Kidney capillary endothelial cell (primary cell): Measurements from ENCODE around the gene ABCF3.

ENCODE experiments used
- DNase-seq: peaks from one replicate; pipeline ENCODE4 v3.0.0-alpha.2; 2018; ENCODE audit warnings: low spot score

The ABCF3 gene

DNA sequence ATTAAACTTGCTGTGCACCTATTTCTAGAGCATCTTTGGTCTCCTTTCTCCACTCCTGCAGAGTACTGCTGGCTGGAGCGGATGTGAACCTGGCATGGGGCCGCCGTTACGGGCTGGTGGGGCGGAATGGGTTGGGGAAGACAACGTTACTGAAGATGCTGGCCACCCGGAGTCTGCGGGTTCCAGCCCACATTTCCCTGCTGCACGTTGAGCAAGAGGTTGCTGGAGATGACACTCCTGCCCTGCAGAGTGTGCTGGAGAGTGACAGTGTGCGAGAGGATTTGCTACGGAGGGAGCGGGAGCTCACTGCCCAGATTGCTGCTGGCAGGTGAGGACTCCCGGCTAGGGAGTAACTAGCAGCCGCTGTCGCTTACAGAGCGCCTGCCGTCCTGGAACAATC, 2.1 kb downstream of the ABCF3 start:
- DNase-seq, result no peak

DNA sequence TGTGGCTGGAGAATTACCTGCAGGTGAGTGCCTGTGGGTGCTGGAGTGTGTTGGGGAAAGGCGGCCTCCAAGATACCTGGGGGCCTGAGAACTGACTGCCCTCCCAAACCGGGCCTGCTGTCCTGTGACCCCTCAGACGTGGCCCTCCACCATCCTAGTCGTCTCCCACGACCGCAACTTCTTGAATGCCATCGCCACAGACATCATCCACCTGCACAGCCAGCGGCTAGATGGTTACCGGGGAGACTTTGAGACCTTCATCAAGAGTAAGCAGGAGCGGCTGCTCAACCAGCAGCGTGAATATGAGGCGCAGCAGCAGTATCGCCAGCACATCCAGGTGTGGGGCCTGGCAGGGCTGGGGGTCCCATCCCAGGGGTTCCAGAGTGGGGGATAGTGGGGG, 3.4 kb downstream of the ABCF3 start:
- no peak for DNase-seq

DNA sequence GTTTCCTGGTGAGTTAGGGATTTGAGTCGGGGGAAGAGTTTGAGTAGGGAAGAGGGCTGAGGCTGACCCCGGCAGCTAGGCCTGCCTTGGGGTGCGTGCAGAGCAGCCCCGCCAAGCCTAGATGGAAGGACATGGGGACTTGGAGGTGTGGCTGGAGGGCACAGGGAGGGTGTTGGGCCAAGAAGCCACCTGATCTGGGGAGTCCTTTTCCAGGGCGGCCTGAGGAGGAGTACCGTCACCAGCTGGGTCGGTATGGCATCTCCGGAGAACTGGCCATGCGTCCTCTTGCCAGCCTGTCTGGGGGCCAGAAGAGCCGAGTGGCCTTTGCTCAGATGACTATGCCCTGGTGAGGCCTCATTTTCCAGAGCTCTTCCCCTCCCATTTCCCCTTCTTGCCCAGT, 6.9 kb downstream of the ABCF3 start:
- DNase-seq, result no peak

DNA sequence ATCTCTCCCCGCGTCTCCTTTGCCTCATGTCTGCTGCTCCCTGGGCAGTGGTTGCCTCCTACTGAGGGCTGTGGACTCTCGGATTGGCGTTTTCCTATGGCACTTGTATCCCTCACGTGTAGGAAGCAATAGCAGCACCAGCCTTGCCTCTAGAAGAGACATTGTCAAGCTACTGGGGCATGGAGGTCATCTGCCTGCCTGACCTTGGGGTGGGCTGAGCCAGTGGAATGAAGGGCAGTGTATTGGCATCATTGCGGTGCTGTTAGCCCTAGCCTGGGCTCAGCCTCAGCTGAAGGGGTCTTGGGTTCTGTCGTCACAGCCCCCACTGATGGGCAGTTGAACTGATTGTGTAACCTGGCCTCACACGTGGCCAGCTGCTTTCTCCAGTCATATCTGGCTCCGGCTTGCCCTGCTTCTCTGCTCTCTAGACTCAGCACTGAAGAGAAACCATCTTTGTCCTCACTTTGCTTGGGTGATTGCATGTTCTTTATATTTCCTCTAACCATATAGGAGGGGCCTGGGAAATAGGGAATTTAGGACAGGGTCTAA, 8.1 kb downstream of the ABCF3 start:
- no peak for DNase-seq

DNA sequence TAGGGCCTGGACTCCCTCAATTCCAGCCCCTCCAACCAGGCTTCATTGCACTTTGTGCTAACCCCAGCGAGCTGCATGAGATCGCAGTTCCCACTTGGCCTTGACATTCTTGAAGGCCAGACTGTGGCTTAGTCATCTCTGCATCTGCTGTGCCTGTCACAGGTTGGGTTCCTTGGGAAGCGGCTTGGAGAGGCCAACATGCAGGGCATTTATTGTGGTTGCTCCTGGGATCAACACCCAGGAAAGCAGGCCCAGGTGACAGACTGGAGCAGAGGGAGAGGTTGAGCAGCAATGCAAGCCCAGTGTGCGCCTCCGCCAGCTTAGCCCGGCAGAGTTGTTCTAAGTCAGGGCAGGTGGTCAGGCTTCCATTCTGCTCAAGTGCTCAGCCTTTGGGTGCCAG, 10.5 kb downstream of the ABCF3 start:
- DNase-seq, result no peak

DNA sequence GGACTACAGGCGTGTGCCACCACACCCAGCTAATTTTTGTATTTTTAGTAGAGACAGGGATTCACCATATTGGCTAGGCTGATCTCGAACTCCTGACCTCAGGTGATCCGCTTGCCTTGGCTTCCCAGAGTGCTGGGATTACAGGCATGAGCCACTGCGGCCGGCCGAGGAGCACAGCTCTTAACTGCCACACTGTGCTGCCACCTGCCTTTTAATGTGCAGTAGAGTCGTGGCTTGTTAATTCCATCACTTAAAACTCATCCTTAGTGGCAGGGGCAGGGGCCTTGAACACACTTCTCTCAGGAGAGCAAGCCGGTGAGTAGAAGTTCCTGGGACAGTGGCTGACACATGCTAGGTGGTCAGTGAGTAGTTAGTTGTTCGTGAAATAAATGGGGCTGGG, 12.5 kb downstream of the ABCF3 start:
- DNase-seq, result no peak

DNA sequence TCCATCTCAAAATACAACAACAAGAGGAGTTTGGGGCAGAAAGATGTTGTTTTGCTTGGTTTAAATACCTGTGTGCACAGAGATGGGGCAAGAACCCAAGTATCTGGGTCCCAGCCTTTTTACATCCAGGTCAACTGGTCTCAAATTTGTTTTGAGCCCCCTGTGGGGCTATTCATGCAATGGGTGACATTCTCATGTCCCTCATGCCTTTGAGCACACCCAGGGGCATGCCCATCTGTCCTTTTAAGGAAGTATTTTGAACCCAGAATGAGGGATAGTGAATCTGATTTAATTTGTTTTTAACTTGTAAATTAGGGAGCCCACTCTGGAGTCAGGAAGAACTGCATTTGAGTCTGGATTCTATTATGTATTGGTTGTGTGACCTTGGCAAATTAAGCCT, 14.8 kb downstream of the ABCF3 start:
- no peak for DNase-seq

DNA sequence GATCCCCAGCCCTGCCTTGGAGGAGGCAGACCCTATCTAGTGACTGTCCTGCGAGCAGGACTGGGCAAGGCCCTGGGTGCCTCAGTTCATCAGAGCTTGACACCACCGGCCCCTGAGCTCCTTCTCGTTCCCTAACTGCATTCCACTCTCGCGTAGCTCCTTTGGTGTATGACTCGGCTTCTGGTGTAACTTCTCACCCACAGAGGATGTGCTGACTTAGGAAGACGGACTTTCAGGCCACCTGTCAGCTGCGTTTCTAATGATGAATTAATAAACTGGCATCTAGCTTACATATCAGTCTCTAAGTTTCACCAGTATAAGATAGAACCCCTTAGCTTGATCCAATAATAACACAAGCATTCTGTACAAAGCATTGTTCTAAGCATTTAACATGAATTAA, 17.5 kb downstream of the ABCF3 start:
- DNase-seq, result no peak

DNA sequence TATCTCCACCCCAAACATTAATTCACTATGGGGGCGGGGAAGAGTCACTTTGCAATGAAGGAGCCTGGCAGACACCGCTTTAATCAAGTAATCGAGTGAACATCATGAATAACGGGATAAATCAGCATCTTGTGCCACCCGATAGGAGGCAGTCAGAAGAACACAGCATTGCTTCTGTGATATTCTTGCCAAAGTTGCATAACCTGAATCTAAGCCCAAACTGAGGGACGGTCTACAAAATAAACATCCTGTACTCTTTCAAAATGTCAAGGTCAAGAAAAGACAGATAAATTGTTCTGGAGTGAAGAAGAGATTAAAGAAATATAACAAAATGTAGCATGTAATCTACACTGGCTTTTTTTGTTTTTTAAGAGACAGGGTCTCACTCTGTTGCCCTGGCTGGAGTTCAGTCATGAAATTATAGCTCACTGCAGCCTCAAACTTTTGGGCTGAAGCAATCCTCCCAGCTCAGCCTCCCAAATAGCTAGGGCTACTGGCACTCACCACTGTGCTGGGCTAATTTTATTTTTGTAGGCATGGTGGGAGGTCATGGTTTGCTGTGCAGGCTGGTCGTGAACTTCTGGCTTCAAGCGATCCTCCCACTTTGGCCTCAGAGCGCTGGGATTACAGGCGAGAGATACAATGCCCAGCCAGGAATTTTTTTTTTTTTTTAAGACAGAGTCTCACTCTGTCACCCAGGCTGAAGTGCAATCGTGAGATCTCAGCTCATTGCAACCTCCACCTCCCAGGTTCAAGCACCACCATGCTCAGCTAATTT, 23.3 kb downstream of the ABCF3 start:
- DNase-seq, result no peak

DNA sequence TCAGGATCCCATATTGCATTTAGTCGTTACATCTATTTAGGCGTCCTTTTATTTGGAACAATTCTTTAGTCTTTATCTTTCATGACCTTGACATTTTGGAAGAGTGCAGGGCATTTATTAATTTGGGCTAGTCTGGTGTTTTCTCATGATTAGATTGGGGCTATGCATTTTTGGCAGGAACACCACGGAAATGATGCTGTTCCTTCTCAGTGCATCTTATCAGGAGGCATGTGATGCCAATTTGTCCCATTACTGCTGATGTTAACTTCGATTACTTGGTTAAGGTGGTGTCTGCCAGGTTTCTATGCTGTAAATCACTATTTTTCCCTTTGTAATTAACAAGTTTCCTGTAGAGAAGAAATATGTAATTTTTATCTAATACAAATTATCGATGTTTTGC, 25.3 kb downstream of the ABCF3 start:
- DNase-seq, result no peak

DNA sequence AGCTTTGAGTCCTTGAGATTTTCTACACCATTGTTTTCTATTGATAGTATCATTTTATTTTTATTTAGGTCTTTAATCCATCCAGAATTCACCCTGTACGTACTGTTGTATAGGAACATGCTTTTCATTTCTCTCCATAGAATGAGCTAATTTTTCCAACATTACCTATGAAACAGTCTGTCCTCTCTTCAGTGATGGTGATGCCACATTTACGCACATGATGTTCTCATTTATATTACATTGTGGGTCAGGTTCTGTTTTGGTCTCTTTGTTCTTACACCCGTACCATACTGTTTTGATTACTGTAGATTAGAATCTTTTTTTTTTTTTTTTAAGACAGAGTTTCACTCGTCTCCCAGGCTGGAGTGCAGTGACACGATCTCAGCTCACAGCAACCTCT, 25.7 kb downstream of the ABCF3 start:
- no peak for DNase-seq

DNA sequence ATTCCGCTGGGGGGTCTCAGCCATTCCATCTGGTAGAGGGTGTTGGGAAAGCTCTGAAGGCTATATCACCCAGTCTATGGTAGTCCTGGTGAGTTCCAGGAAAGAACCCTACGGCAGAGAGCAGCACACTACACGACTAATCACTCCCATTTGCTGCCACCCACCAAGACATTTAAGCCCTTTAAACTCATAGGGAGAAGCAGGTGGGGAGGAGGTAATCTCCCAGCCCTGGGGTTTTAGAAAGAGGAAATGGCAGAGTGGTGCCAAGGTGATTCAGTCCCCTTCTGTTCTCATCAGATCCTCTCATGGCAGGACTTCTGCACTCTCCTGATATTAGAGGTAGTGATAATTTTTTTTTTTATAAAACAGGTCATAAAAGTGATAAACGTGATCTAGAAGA, 32.8 kb downstream of the ABCF3 start:
- no peak for DNase-seq

DNA sequence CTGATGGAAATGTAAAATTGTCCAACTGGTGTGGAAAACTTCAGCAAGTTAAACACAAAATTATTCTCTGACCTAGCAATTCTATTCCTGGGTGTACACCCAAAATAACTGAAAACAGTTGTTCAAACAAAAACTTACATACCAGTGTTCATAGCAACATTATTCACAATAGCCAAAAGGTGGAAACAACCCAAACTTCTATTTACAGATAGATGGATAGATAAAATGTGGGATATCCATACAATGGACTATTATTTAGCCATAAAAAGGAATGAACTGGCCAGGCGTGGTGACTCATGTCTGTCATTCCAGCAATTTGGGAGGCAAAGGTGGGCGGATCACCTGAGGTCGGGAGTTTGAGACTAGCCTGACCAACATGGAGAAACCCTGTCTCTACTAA, 36.5 kb downstream of the ABCF3 start:
- no peak for DNase-seq

DNA sequence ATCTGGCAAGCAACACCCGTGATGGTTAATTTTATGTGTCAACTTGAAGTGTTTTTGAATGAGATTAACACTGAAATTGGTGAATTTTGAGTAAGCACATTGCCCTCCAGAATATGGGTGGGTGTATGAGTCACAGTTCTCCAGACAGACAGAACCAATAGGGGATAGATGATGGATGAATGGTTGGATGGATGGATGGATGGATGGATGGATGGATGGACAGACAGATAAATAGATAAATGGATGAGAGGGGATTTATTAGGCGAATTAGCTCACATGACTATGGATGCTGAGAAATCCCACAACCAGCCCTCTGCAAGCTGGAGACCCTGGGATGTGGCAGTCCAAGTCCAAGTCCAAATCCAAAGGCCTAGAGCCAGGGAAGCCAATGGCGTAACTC, 37.9 kb downstream of the ABCF3 start:
- no peak for DNase-seq

DNA sequence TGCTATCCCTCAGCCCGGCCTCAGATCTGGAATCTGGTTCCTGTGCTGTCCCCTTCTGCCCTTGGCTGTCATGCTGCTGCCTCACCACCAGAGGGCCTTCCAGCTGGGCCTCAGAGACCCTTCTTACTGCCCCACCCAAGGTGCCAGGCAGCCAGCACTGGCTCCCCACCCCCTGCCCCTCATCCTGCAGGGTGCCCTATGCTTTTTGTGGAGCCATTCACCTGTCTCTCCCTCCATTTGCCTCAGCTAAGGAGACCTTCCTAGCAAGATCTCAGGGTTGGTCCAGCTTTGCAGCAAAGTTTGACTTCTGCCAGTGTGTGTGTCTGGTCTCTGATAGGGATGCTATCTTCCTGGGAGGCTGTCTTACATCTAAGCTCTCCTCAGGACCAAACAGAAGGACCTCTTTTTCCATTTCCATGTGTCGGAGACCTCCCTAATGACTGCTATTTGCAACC, 41.5 kb downstream of the ABCF3 start:
- DNase-seq, result no peak

DNA sequence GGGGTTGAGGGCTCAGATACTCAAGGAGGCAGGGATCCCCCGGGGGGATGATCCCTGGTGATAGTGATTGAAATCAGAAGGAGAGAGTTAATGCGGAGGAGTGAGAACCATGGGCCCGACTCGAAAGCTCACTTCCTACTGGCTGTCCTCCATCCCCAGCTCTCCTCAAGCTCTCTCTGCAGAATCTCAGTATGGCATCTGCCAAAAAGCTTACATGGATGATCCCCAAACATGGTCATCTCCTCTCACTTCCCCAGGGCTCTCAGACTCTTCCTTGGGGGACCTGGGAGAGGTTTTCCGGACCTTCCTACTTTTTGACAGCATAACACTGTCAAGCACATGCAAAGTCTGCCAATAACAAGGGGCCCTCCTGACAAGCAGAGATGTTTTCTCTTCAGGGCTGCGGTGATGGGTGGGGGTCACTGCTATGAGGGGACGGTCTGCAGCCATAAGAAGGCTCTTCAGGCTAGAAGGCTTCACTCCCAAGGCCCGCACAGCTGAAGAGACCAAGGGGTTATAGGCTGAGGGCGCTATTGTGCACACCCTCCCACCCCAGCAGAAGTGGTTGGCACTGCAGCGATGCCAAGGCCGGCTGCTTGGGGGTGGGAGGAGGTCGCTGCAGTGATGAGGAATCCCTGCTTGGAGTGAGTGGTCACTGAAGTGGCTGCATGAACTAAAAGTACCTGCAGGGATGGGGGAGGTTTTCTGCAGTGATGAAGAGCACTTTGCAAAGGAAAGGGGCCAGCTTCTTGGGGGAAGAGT, 42.6 kb downstream of the ABCF3 start:
- no peak for DNase-seq

DNA sequence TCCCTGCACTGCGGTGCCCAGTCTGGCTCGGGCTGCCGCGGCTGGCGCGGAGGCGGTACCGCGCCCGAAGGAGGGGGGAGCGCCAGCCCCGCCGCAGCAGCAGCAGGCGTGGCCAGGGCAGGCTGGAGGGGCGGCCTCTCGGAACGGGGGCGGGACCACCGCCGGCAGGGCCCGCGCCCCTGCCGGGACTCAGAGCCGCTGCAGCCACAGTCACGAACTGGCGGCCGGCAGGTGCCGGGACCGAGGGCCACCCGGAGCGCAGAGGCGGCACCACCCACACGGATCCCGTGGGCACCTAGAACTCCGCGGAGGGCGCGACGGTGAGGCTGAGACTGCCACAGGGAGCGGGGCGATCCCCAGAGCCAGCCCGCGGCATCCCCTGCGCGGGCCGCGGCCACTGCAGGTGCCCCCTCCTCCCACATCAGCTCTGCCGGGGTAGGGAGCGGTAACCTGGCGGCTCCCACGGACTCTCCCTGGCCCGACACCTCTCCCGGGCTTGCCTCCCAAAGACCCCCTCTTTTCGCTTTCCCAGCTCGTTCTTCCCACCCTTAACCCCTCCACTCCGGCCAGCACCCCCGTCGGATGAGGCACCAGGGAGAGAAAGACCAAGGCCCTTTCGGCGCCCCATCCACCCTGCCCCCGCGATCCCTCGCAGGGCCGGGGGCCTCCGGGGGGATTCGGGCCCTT, 43.5 kb downstream of the ABCF3 start, which contains the start of gene VWA5B2:
VWA5B2 (plus strand) TSS at position 192 of the 687 bp plus-strand sequence. CDS start 944 bp downstream, outside the sequence.
- no peak for DNase-seq

DNA sequence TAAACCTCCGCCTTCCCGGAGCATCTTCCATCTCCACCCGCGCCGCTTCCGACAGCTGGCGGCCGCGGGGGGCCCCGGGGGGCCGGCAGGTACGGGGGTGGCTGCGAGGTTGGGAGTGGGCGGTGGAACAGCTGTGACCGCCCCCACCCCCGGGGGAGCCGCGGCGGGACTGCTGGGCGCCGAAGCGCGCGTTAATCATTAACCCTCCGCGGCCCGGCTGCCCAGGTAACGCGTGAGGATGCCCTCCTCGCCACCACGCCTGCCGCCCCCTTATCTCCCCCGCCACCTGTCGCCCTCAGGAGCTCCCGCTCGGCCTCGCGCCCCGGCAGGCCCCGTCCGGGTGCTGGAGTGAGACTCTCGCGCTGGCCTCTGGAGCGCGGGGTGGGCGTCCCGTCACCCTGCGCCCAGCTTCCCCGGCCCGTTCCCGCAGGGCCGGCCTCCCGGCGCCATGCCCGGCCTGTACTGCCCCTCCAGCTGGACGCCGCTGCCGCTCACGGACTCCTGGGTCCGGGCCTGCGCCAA, 44.1 kb downstream of the ABCF3 start:
- DNase-seq, result no peak

DNA sequence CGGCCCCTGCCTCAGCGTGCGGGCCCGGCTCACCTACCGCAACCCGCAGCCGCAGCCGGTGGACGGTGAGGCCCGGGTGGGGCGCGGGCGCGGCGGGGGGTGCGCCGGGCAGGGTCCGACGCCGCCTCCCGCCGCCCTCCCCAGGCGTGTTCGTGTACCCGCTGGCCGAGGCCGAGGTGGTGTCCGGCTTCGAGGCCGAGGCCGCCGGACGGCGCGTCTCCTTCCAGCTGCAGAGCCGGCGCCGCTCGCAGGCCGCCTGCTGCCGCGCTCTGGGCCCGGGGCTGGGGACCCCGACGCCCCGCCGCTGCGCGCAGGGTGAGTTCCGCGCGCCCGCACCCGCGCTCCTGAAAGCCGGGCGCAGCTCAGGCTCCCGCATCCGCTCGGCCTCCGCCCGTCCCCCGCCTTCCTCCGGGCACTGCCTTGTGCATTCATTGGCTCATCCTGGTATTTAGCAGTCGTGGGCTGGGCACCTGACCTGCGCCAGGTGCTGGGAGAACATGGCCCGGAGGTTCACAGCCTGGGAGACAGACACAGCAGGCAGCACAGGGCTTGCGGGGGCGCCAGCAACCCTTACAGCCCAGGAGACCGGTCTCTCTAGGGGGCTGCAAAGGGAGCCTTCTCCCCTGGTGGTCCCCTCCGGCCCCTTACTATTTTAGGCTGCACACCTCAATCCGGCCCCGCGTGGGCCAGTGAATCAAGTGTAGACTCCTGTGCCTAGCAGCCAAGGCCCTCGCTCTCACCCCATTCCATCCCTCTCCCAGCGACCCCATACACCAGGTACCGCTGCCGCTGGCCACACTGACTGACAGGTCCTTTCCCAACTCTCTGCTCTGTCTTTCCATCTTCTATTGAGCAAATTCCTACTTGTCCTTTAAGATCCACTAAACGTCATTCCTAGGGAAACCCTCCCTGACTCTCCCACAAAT, 44.9 kb downstream of the ABCF3 start:
- DNase-seq, result no peak

DNA sequence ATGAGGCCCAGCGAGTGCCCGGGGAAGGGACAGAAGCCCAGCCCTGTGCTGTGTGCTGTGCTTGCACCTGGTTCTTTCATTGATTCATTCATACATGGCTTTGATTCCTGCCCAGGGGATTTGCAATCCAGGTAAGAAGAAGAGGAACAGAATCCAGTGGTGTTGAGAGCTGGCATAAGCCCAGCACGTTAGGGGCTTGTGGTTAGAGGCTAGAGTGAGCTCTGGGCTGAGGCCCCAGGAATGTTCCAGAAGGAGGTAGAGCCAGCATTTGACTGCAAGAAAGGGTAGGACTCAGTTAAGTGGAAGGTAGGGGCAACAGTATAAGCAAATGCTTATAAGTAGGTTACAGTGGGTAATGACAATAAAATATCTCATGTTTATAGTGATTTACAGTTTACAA, 45.7 kb downstream of the ABCF3 start:
- DNase-seq, result no peak

DNA sequence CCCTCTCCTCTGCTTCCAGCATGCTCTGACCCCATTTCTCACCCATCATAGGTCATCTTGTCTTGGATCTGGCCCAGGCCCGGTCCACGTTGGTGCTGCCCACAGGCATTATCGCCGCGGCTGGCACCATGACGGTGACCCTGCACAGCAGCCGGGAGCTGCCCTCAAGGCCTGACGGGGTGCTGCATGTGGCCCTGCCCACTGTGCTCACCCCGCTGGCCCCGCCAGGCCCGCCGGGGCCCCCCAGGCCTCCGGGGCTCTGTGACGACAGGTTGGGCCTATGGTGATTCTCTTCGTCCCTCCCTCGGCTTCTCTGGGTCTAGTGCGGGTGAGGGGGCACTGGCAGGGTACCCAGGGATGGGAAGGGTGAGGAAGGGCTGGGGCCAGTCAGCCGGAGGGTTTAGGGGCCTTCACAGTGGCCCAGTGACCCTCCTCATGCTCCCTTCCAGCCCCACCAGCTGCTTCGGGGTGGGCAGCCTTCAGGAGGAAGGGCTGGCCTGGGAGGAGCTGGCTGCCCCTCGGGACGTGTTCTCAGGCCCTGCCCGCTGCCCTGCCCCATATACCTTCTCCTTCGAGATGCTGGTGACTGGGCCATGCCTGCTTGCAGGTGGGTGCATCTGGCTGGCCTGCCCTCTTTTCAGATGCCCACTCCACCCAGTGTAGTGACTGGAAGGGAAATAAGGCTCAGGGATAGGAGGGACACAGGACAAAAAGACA, 47.3 kb downstream of the ABCF3 start:
- DNase-seq, result no peak
